ENCODE measurements around the gene TRAPPC3. TPM values are rescaled to one million over a fixed set of nuclear protein-coding genes. Genes with fewer than 3 reads are reported as not detected.

TRAPPC3 gene
- total RNA-seq, 1 experiment from 2014 or later: 98.7 TPM

GRCh38 chr1:36128905-36129206 is 20.4 kb downstream of the TRAPPC3 start:
- TF ChIP-seq POLR2AphosphoS5 (IDR thresholded peaks at IDR 0.05; ENCODE audit: low read depth, low read length): no peak
- no peak for TF ChIP-seq REST (IDR thresholded peaks at IDR 0.05; ENCODE audit: insufficient read depth in 1 of 2, low read depth in 2 of 2, low read length in 1 of 2)
- no peak for TF ChIP-seq CTCF (IDR thresholded peaks at IDR 0.05)
- TF ChIP-seq SIN3A (IDR thresholded peaks at IDR 0.05; ENCODE audit: borderline replicate concordance, insufficient read depth, low read depth, low read length): no peak
- TF ChIP-seq TCF7L2 (IDR thresholded peaks at IDR 0.05; ENCODE audit: low read depth, low read length): no peak
- Histone ChIP-seq H3K27ac (ENCODE audit: low read length) (no peak overlapping the region), H3K4me3 (ENCODE audit: low read depth in 2 of 2, low read length in 2 of 2) (no peak overlapping the region), H3K27me3 (ENCODE audit: control insufficient read depth, insufficient read depth, low read length) (peaks cover 2% of the 10 kb centered on the region; the same call in 1 of the 2 replicates), H3K36me3 (ENCODE audit: control insufficient read depth, insufficient read depth, low read length) (no peaks in the 10 kb centered on the region), H3K4me1 (ENCODE audit: control insufficient read depth, insufficient read depth, low read length) (peaks cover 9% of the 10 kb centered on the region; the same call in 1 of the 2 replicates), H3K9me3 (ENCODE audit: control insufficient read depth, insufficient read depth, low read depth, low read length) (no peaks in the 10 kb centered on the region)
- DNase-seq (ENCODE audit: low read depth, low spot score) (no peak), ATAC-seq (no peak)
- CTCF ChIA-PET: interaction anchor here (0.6 to 0.7 kb wide), 2 partner anchors 403 to 695 kb away, joined by 3 to 7 read pairs; no protein-coding TSS in a partner anchor
- no TSS peak for BruUV-seq (replicated peaks)
- POLR2A ChIA-PET: interaction anchor here (0.7 kb wide), 1 partner anchor 63 kb away, joined by 8 read pairs; no protein-coding TSS in a partner anchor
- intact Hi-C loops (cut with micrococcal nuclease; ENCODE audit: unreplicated experiment): no loop called here
- in situ Hi-C loops (cut with HindIII; ENCODE audit: low pct_unique_long_range_greater_than_20kb, low sequenced_read_pairs): no loop called here

- ATAC-seq: no peak
- BruUV-seq (replicated peaks): no TSS peak
- Histone ChIP-seq H3K4me3 (ENCODE audit: low read depth in 2 of 2, low read length in 2 of 2) (no peak overlapping the region), H3K27me3 (ENCODE audit: control insufficient read depth, insufficient read depth, low read length) (peaks cover 2% of the 10 kb centered on the region; the same call in 1 of the 2 replicates), H3K36me3 (ENCODE audit: control insufficient read depth, insufficient read depth, low read length) (no peaks in the 10 kb centered on the region), H3K27ac (ENCODE audit: low read length) (no peak overlapping the region), H3K9me3 (ENCODE audit: control insufficient read depth, insufficient read depth, low read depth, low read length) (no peaks in the 10 kb centered on the region), H3K4me1 (ENCODE audit: control insufficient read depth, insufficient read depth, low read length) (0 out of 2 replicates have a peak, but pooled peaks cover 6% of the 10 kb centered on the region)
- TF ChIP-seq CTCF (IDR thresholded peaks at IDR 0.05) (no peak), REST (IDR thresholded peaks at IDR 0.05; ENCODE audit: insufficient read depth in 1 of 2, low read depth in 2 of 2, low read length in 1 of 2) (no peak), POLR2AphosphoS5 (IDR thresholded peaks at IDR 0.05; ENCODE audit: low read depth, low read length) (no peak), SIN3A (IDR thresholded peaks at IDR 0.05; ENCODE audit: borderline replicate concordance, insufficient read depth, low read depth, low read length) (no peak), TCF7L2 (IDR thresholded peaks at IDR 0.05; ENCODE audit: low read depth, low read length) (no peak)
- CTCF ChIA-PET: interaction anchor here (0.6 to 0.7 kb wide), 3 partner anchors 18 to 696 kb away, joined by 3 to 7 read pairs (median 6); no protein-coding TSS in a partner anchor
- intact Hi-C loops (cut with micrococcal nuclease; ENCODE audit: unreplicated experiment) (no loop called here), in situ Hi-C loops (cut with HindIII; ENCODE audit: low pct_unique_long_range_greater_than_20kb, low sequenced_read_pairs) (no loop called here)
- DNase-seq (ENCODE audit: low read depth, low spot score): no peak
- POLR2A ChIA-PET: interaction anchor here (0.7 kb wide), 1 partner anchor 64 kb away, joined by 8 read pairs; no protein-coding TSS in a partner anchor
These were observed 21.0 kb downstream of the TRAPPC3 start for GRCh38 chr1:36128126-36128904.
